AG04450 (cell line): Measurements from ENCODE around the gene GRK5. TPM values are rescaled to one million over a fixed set of nuclear protein-coding genes. Genes with fewer than 3 reads are reported as not detected.
"Not testable (repeated sequence)": the region's sequence is repeated elsewhere in the genome, so short reads cannot be mapped to it uniquely, and the experiment has no call there.

Experiments
- CTCF ChIA-PET: fragments of 300-600, 350-600 bp; formaldehyde crosslinking; extraction: SDS; loops from one replicate; lab custom pipeline; 2022; ENCODE audit warnings: antibody characterized with exemption, inconsistent platforms; lab: Charles Lee
- POLR2A ChIA-PET: fragments of 350-600 bp; formaldehyde crosslinking; extraction: SDS; loops from one replicate; lab custom pipeline; 2021; ENCODE audit warnings: antibody characterized with exemption, inconsistent platforms; lab: Yijun Ruan, JAX
- DNase-seq: peaks from one replicate; pipeline ENCODE4 v3.0.0-alpha.2; 2011; ENCODE audit warnings: low read depth, low spot score
- H3K27ac ChIP-seq: one replicate; pipeline ENCODE4 v1.5.1; 2012; ENCODE audit warnings: low read depth, low read length, control low read depth
- H3K27me3 ChIP-seq: one replicate; pipeline ENCODE4 v1.6.0; 2012; ENCODE audit warnings: low read length; ENCODE audit not compliant: control insufficient read depth, insufficient read depth
- H3K4me3 ChIP-seq: 2 replicates; pipeline ENCODE4 v1.5.1; 2011; ENCODE audit warnings: mild to moderate bottlenecking, low read depth, low read length, control low read depth
- H3K9me3 ChIP-seq: 2 replicates; pipeline ENCODE4 v1.5.1; 2012; ENCODE audit warnings: low read length; ENCODE audit not compliant: control insufficient read depth, insufficient read depth
- CTCF ChIP-seq: IDR thresholded peaks from 2 replicates; pipeline ENCODE4 v1.5.1; 2011; ENCODE audit warnings: low read depth, low read length, control low read depth, inconsistent platforms
- polyA plus RNA-seq: library from polyadenylated mRNA; depleted of rRNA; stranded (reverse); fragments of >200 nt; gene quantifications from 2 replicates; pipeline ENCODE4 v1.2.3, GENCODE V29; 2011

GRK5 gene
- polyA plus RNA-seq, 1 experiment: 27.6 TPM

GRCh38 chr10:119176166-119176565 lies 31.2 kb upstream of the GRK5 start:
- DNase-seq: no peak
- Histone ChIP-seq H3K9me3 (no peaks in the 10 kb centered on the region), H3K27me3 (no peaks in the 10 kb centered on the region), H3K27ac (no peak overlapping the region), H3K4me3 (no peak overlapping the region)
- ChIA-PET CTCF (interaction anchor here (1.3 kb wide), 1 partner anchor 23 kb away, joined by 6 read pairs; no protein-coding TSS in a partner anchor), POLR2A (no interaction called here)
- TF ChIP-seq CTCF: no peak

GRCh38 chr10:119177708-119178371 lies 29.5 kb upstream of the GRK5 start:
- no peak for TF ChIP-seq CTCF
- Histone ChIP-seq H3K9me3 (no peaks in the 10 kb centered on the region), H3K27me3 (no peaks in the 10 kb centered on the region), H3K27ac (peak overlapping the region; percentile 92), H3K4me3 (peak overlapping the region; percentile 99)
- DNase-seq: no peak
- ChIA-PET POLR2A (no interaction called here), CTCF (interaction anchor here (1.3 kb wide), 1 partner anchor 21 kb away, joined by 6 read pairs; no protein-coding TSS in a partner anchor)

- CTCF ChIA-PET: interaction anchor here (0.8 to 1.0 kb wide), 2 partner anchors 11 to 21 kb away, joined by 4 read pairs; no protein-coding TSS in a partner anchor
- POLR2A ChIA-PET: no interaction called here
Observed at GRCh38 chr10:119178372-119179119, 28.8 kb upstream of the GRK5 start, which contains the start of gene PRDX3. PRDX3 (minus strand) TSS chr10:119178812; CDS start chr10:119178790, 22 bp downstream.

GRCh38 chr10:119180850-119181400 lies 26.4 kb upstream of the GRK5 start:
- not testable (repeated sequence) for H3K27me3 ChIP-seq, H3K9me3 ChIP-seq, H3K4me3 ChIP-seq, DNase-seq, H3K27ac ChIP-seq
- POLR2A ChIA-PET: interaction anchor here (0.7 kb wide), 2 partner anchors 8 to 238 kb away, joined by 3 to 4 read pairs; no protein-coding TSS in a partner anchor
- CTCF ChIA-PET: interaction anchor here (0.6 to 1.3 kb wide), 3 partner anchors 9 to 72 kb away, joined by 4 read pairs; no protein-coding TSS in a partner anchor

More at GRCh38 chr10:119178372-119179119, 28.8 kb upstream of the GRK5 start, which contains the start of gene PRDX3:
- TF ChIP-seq CTCF: no peak
- H3K4me3 ChIP-seq: peak within 1 kb of the TSS; percentile 99
- H3K27me3 ChIP-seq: no peaks in the 10 kb centered on the region
- peak within 1 kb of the TSS; percentile 92 for H3K27ac ChIP-seq
- no peaks in the 10 kb centered on the region for H3K9me3 ChIP-seq
- DNase-seq: no peak

GRCh38 chr10:119183664-119184412 lies 23.5 kb upstream of the GRK5 start:
- DNase-seq: no peak
- H3K4me3 ChIP-seq: no peak overlapping the region
- CTCF ChIA-PET: interaction anchor here (0.6 to 1.0 kb wide), 2 partner anchors 16 to 48 kb away, joined by 3 to 6 read pairs; no protein-coding TSS in a partner anchor
- no peaks in the 10 kb centered on the region for H3K27me3 ChIP-seq
- H3K27ac ChIP-seq: no peak overlapping the region
- POLR2A ChIA-PET: interaction anchor here (0.5 to 0.7 kb wide), 2 partner anchors 11 to 20 kb away, joined by 5 to 7 read pairs; no protein-coding TSS in a partner anchor
- no peak for TF ChIP-seq CTCF
- no peaks in the 10 kb centered on the region for H3K9me3 ChIP-seq
